K562 (cell line): Measurements from ENCODE around the gene SNX1. TPM values are rescaled to one million over a fixed set of nuclear protein-coding genes. Genes with fewer than 3 reads are reported as not detected.

Experiments used
- BRD4 ChIP-seq: fragments of 200-600 bp; sonication (generic); IDR thresholded peaks from 2 replicates; pipeline ENCODE4 v1.6.1; 2017; ENCODE audit warnings: inconsistent platforms
- CBFB ChIP-seq: sonication (generic); formaldehyde crosslinking; IDR thresholded peaks from 2 replicates; pipeline ENCODE4 v1.4.0; 2020; ENCODE audit warnings: mild to moderate bottlenecking, missing genetic modification reagents
- GTF3C2 ChIP-seq: IDR thresholded peaks from 3 replicates; pipeline ENCODE4 v1.6.1; 2011; ENCODE audit warnings: borderline replicate concordance, mild to moderate bottlenecking, moderate library complexity; ENCODE audit not compliant: insufficient read length; ENCODE audit errors: extremely low read depth
- HLTF ChIP-seq: fragments of 450-650 bp; IDR thresholded peaks from 2 replicates; pipeline ENCODE4 v1.6.1; 2016
- L3MBTL2 ChIP-seq: fragments of 450-650 bp; IDR thresholded peaks from 2 replicates; pipeline ENCODE4 v1.6.1; 2016; ENCODE audit warnings: mild to moderate bottlenecking, moderate library complexity
- MYC ChIP-seq, 2 experiments: fragments of 250-450 bp in 1 of 2; sonication (Bioruptor Pico) in 1 of 2; IDR thresholded peaks; 2 replicates each; pipeline versions ENCODE4 v1.5.1 to v1.6.1; 2012 to 2021; ENCODE audit warnings: low read depth in 2 of 2, borderline replicate concordance in 1 of 2, improper control_type of control experiment in 1 of 2, low read length in 1 of 2, mild to moderate bottlenecking in 1 of 2, moderate library complexity in 1 of 2
- NCOA2 ChIP-seq, 2 experiments: fragments of 450-650 bp; IDR thresholded peaks; 2 replicates each; pipeline ENCODE4 v1.6.1; 2018; ENCODE audit warnings: mild to moderate bottlenecking in 2 of 2, moderate library complexity in 1 of 2; ENCODE audit not compliant: partially characterized antibody in 2 of 2
- NR2C2 ChIP-seq, 2 experiments: fragments of 200-800 bp in 1 of 2; sonication (Bioruptor generic) in 1 of 2; sonication (generic) in 1 of 2; formaldehyde crosslinking in 1 of 2; IDR thresholded peaks; 2 replicates each; pipeline versions ENCODE4 v1.6.1 to v1.8.0; 2016 to 2022; ENCODE audit warnings: mild to moderate bottlenecking in 1 of 2, missing compliant biosample characterization in 1 of 2, missing genetic modification characterization in 1 of 2, missing genetic modification reagents in 1 of 2
- POLR2A ChIP-seq: fragments of 450-650 bp; conservative IDR thresholded peaks from 2 replicates; pipeline ENCODE4 v1.6.1; 2016
- SAP30 ChIP-seq: fragments of 200-600 bp; sonication (generic); IDR thresholded peaks from 2 replicates; pipeline ENCODE4 v1.6.1; 2012; ENCODE audit warnings: borderline replicate concordance, low read depth, mild to moderate bottlenecking, moderate library complexity, low read length, control low read depth, inconsistent platforms; ENCODE audit not compliant: insufficient read depth, poor library complexity, severe bottlenecking
- TBL1XR1 ChIP-seq, 2 experiments: IDR thresholded peaks; 2 replicates each; pipeline ENCODE4 v1.6.1; 2012; ENCODE audit warnings: improper control_type of control experiment in 2 of 2, low read length in 2 of 2, mild to moderate bottlenecking in 1 of 2
- TRIM28 ChIP-seq: fragments of 450-650 bp; IDR thresholded peaks from 2 replicates; pipeline ENCODE4 v1.6.1; 2017
- ZBTB17 ChIP-seq: fragments of 450-650 bp; formaldehyde crosslinking; IDR thresholded peaks from 2 replicates; pipeline ENCODE4 v1.4.0; 2020; ENCODE audit warnings: mild to moderate bottlenecking
- polyA plus RNA-seq, 8 experiments: library from polyadenylated mRNA; depleted of rRNA in 4 of 8; stranded (reverse) in 5 of 8; unstranded in 3 of 8; fragments of >200 nt; fragmentation: Nextera tagmentation in 2 of 8; fragmentation: Illumina TruSeq in 1 of 8; extraction: Ambion mirVana in 2 of 8; extraction: Trizol in 1 of 8; gene quantifications; 2 replicates each; pipeline versions ENCODE4 v1.2.1 to v1.2.3, GENCODE V29; 2011 to 2014; ENCODE audit warnings: inconsistent platforms in 1 of 8, missing spikeins in 1 of 8
- total RNA-seq, 7 experiments: library from RNA; depleted of rRNA in 6 of 7; stranded (reverse); fragments of >200 nt in 6 of 7; fragmentation: Illumina TruSeq in 2 of 7; extraction: Trizol in 2 of 7; gene quantifications; 2 replicates each; pipeline versions ENCODE4 v1.2.1 to v1.2.3, GENCODE V29; 2011 to 2021; ENCODE audit warnings: low replicate concordance in 1 of 7
- TF ChIP-seq, protein P1 (sequence below): sonication (generic); formaldehyde crosslinking; IDR thresholded peaks from 2 replicates; pipeline ENCODE4 v1.8.0; 2023; ENCODE audit warnings: mild to moderate bottlenecking, missing genetic modification reagents
- TF ChIP-seq, protein P2 (sequence below): fragments of 450-650 bp; IDR thresholded peaks from 2 replicates; pipeline ENCODE4 v1.6.1; 2016; ENCODE audit warnings: mild to moderate bottlenecking
- TF ChIP-seq, protein P3 (sequence below): fragments of 250-450 bp; sonication (Bioruptor Pico); IDR thresholded peaks from 2 replicates; pipeline ENCODE4 v1.8.0; 2021; ENCODE audit warnings: borderline replicate concordance, mild to moderate bottlenecking, moderate library complexity; ENCODE audit not compliant: poor library complexity, severe bottlenecking

The SNX1 gene
- total and polyA plus RNA-seq, 9 of the 15 experiments (the other 6 are each of a cell fraction or from before 2014, with no cell fraction given) = 11.0 to 105 (median 59.9) TPM

DNA sequence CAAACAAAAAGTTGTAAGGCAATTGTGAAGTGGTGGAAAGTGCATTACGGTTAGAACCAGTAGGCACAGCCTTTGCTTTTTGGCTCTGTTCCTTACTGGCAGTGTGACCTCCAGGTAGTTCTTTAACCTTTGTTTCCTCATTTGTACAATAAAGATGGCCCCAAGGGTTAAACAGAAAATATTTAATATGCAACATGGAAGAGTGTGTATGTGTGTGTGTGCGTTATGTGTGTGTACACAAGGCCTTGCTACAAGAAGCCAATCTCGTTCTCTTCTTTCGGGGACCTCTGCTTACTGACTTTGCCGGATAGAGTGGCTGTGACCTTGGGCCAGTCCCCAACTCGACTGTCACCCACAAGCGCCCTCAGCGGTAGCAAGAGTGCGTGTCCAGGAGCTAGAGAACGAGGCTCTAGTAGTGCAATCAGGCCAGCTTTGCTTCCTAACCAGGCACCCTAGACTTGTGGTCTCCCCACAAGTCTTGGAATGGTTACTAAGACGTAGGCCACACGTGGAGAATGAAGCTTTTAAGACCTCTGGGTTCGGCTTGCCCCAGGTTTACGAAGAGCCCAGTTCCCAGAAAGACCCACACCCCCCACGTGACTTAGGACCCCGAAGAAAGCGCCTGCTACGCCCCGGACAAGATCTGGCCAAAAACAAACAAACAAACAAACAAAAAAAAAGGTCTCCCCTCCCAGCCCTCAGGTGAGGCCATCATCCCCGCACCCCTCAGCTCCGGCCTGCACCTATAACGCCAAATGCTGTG is 2.7 kb upstream of the SNX1 start (continued):
- TF ChIP-seq, protein P1, sequence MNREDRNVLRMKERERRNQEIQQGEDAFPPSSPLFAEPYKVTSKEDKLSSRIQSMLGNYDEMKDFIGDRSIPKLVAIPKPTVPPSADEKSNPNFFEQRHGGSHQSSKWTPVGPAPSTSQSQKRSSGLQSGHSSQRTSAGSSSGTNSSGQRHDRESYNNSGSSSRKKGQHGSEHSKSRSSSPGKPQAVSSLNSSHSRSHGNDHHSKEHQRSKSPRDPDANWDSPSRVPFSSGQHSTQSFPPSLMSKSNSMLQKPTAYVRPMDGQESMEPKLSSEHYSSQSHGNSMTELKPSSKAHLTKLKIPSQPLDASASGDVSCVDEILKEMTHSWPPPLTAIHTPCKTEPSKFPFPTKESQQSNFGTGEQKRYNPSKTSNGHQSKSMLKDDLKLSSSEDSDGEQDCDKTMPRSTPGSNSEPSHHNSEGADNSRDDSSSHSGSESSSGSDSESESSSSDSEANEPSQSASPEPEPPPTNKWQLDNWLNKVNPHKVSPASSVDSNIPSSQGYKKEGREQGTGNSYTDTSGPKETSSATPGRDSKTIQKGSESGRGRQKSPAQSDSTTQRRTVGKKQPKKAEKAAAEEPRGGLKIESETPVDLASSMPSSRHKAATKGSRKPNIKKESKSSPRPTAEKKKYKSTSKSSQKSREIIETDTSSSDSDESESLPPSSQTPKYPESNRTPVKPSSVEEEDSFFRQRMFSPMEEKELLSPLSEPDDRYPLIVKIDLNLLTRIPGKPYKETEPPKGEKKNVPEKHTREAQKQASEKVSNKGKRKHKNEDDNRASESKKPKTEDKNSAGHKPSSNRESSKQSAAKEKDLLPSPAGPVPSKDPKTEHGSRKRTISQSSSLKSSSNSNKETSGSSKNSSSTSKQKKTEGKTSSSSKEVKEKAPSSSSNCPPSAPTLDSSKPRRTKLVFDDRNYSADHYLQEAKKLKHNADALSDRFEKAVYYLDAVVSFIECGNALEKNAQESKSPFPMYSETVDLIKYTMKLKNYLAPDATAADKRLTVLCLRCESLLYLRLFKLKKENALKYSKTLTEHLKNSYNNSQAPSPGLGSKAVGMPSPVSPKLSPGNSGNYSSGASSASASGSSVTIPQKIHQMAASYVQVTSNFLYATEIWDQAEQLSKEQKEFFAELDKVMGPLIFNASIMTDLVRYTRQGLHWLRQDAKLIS (CRISPR knock-in tag) = 0 out of 2 replicates have a peak, but pooled peaks have one; percentile 23
- no peak for TF ChIP-seq CBFB (CRISPR knock-in tag)
- peak; percentile 43; the same call in 1 of the 2 replicates for TF ChIP-seq HLTF
- TF ChIP-seq, protein P2, sequence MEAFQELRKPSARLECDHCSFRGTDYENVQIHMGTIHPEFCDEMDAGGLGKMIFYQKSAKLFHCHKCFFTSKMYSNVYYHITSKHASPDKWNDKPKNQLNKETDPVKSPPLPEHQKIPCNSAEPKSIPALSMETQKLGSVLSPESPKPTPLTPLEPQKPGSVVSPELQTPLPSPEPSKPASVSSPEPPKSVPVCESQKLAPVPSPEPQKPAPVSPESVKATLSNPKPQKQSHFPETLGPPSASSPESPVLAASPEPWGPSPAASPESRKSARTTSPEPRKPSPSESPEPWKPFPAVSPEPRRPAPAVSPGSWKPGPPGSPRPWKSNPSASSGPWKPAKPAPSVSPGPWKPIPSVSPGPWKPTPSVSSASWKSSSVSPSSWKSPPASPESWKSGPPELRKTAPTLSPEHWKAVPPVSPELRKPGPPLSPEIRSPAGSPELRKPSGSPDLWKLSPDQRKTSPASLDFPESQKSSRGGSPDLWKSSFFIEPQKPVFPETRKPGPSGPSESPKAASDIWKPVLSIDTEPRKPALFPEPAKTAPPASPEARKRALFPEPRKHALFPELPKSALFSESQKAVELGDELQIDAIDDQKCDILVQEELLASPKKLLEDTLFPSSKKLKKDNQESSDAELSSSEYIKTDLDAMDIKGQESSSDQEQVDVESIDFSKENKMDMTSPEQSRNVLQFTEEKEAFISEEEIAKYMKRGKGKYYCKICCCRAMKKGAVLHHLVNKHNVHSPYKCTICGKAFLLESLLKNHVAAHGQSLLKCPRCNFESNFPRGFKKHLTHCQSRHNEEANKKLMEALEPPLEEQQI = no peak
- TF ChIP-seq POLR2A = peak; percentile 71; the same call in 1 of the 2 replicates
- peak; percentile 79; the same call in 1 of the 2 replicates for TF ChIP-seq MYC (IDR thresholded peaks at IDR 0.05; ENCODE audit: low read depth, low read length)
- 0 out of 2 replicates have a peak, but pooled peaks have one; percentile 56 for TF ChIP-seq MYC (CRISPR knock-in tag; IDR thresholded peaks at IDR 0.05; ENCODE audit: borderline replicate concordance, low read depth)
- TF ChIP-seq ZBTB17 = peak; percentile 27; the same call in 1 of the 2 replicates
- TF ChIP-seq GTF3C2 = no peak
- TF ChIP-seq, protein P3, sequence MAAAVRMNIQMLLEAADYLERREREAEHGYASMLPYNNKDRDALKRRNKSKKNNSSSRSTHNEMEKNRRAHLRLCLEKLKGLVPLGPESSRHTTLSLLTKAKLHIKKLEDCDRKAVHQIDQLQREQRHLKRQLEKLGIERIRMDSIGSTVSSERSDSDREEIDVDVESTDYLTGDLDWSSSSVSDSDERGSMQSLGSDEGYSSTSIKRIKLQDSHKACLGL = peak; percentile 31
- peak; percentile 41 for TF ChIP-seq L3MBTL2
- no peak for TF ChIP-seq BRD4
- TF ChIP-seq TBL1XR1 (IDR thresholded peaks at IDR 0.05; ENCODE audit: low read length in 2 of 2) = peak in 1 of 2 experiments; percentile 16; a peak in 1 of 4 replicates
- peak; percentile 53 for TF ChIP-seq NR2C2 (CRISPR knock-in tag; IDR thresholded peaks at IDR 0.05)
- peak; percentile 52 for TF ChIP-seq NR2C2 (tag; IDR thresholded peaks at IDR 0.05)
- peak; percentile 43 for TF ChIP-seq SAP30
- TF ChIP-seq NCOA2 (IDR thresholded peaks at IDR 0.05; ENCODE audit: partially characterized antibody in 2 of 2) = peak in 1 of 2 experiments; percentile 72
- 0 out of 2 replicates have a peak, but pooled peaks have one; percentile 12 for TF ChIP-seq TRIM28
